Activated gamma-delta T cell treated with Interleukin-2 at 50 U/mL for 16 hours (primary cell): ENCODE results near the gene DNAJC22.
A peak's percentile ranks its signal among the peaks of the same experiment; 100 is the strongest.
"Not testable (repeated sequence)": the region's sequence is repeated elsewhere in the genome, so short reads cannot be mapped to it uniquely, and the experiment has no call there.

Experiments
- DNase-seq: peaks from one replicate; pipeline ENCODE4 v3.0.0-alpha.2; 2020

The DNAJC22 gene

DNA sequence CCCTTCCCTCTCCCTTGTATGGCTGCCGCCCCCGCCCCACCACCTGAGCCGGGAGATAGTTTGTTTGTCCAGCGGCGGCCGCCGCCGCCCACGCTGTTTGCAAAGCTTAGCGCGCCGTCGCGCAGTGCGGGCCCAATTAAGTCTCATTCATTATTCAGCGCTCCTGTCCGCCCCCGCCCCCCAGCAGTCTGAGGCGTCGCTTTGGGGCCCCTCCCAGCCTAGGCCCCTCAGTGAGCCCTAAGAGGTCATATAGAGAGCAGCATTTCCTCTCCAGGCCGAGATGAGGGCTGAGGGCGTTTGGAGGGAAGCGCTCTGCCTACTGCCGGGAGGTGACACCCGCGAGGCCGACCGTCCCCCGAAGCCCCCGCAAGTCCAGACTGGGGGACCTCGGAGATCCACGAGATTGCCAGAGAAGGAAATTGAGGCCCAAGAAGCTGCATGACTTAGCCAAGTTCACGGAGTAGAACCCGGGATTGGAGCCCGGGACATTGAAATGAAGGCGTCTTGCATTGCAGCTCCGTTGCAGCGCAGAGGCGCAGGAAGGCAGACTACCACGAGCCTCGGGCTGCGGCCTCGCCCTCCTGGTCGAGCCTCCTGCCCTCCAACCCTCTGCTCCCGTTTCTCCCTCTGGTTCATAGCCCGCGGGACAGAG, at the start of gene DNAJC22:
TSS of gene DNAJC22 (plus strand) at position 230 of the 652 bp plus-strand sequence. CDS start 1,985 bp downstream, outside the sequence.
- DNase-seq: no peak

DNA sequence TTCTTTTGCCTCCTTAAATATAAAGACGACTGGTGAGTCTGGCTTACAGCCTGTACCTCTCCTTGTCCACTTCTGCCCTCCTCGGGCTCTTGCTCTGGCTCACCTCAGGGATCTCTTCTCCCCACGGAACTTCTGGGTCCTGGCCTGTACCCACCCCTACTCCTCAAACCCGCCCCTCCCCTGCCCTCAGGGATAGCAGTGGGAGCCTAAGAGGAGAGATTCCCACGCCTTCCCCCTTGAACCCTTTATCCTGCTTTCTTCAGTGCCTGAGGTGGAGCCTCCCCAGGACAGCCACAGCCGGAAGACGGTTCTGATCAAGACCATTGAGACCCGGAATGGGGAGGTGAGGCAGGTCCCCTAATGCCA, 49.0 kb upstream of the DNAJC22 start:
- DNase-seq: no peak

DNA sequence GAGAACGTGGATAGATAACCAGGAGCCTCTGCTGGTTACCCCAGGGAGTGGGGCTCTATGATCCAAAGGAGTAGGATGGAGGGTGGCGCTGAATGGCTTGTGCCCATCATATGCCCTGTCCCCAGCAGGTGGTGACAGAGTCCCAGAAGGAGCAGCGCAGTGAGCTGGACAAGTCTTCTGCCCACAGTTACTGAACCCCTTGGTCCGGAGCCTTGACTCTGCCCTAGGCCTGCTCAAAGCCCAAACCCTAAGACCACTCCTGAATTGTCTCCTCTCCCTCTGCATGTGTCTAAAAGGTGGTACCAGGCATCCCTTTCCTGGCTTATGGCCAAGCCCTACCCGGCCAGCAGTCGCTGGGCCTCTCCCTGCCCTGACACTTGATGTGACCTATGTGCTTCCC, 48.5 kb upstream of the DNAJC22 start:
- DNase-seq: no peak

DNA sequence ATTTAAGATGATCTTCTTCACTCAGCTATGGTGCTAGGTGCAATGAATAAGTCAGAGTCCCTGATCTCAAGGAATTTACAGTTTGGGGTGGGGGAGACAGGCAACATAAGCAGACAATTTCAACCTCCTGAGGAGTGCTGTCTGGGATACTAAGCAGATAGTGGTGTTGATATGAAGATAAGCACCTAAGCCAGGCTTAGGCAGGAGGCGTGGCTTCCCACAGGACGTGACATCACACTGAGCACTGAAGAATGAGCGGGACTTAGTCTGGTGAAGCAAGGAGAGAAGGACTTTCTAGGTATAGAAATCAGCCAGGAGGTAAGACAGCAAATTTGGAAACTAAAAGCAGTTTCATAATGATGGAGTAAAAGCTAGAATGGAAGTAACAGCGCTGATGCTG, 44.9 kb upstream of the DNAJC22 start:
- no peak for DNase-seq

DNA sequence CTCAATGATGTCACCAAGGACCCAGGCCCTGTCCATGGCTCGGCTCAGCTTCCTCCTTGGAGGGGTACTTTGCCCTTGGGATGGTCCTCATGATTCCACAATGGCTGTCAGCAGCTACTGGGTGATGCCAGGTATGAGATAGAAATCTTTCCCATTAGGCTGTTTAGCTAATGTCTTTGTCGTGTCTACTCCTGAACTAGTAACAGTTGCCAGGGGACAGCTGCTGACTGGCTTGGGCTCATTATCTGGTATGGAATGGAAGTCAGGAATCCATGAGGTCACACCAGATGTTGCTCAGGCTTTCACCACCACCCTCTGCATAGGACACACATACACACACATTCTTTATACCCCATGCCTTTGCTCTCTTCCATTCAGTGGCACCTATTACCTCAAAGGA, 42.5 kb upstream of the DNAJC22 start:
- no peak for DNase-seq

DNA sequence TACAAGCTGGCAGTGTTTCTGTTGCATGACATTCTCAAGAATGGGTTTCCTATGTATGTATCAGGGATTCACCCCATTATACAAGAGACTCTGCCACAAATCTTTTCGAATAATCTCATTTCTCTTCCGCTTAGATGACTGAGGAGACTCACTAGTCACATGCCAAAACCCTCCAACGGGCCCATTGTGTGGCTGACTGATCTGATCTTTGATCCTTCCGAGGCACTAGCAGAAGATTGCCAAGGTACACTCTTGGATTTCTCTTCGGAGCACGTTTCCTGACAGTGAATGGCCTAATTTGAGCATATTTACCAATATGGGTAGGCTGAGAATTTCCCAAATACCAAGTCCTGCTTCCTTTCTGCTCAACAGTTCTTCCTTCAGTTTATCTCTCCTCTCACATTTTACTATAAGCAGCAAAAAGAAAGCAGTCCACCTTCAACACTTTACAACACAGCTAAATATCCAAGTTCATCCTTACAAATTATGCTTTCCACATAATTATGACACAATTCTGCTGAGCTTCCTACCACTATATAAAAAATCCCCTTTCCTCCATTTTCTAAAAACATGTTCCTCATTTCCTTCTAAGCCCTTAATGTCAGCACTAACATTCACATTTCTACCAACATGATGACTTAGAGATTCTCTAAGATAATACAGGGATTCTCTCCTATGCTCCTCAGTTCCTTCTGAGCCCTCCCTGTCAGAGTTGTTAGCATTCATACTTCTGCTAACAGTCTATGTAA, 40.8 kb upstream of the DNAJC22 start:
- no peak for DNase-seq

DNA sequence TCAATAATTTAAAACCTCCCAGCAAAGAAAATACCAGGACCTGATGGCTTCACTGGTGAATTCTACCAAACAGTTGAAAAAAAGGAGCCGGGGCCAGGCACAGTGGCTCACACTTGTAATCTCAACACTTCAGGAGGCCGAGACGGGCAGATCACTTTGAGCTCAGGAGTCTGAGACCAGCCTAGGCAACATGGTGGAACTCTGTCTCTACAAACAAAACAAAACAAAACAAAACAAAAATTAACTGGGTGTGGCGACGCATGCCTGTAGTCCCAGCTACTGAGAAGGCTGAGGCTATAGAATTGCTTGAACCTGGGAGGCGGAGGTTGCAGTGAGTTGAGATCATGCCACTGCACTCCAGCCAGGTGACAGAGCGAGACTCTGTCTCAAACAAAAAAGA, 37.3 kb upstream of the DNAJC22 start:
- no peak for DNase-seq

DNA sequence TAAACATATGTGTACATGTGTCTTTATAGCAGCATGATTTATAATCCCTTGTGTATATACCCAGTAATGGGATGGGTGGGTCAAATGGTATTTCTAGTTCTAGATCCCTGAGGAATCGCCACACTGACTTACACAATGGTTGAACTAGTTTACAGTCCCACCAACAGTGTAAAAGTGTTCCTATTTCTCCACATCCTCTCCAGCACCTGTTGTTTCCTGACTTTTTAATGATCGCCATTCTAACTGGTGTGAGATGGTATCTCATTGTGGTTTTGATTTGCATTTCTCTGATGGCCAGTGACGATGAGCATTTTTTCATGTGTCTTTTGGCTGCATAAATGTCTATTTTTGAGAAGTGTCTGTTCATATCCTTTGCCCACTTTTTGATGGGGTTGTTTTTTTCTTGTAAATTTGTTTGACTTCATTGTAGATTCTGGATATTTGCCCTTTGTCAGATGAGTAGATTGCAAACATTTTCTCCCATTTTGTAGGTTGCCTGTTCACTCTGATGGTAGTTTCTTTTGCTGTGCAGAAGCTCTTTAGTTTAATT, 36.2 kb upstream of the DNAJC22 start:
- DNase-seq: not testable (repeated sequence)

DNA sequence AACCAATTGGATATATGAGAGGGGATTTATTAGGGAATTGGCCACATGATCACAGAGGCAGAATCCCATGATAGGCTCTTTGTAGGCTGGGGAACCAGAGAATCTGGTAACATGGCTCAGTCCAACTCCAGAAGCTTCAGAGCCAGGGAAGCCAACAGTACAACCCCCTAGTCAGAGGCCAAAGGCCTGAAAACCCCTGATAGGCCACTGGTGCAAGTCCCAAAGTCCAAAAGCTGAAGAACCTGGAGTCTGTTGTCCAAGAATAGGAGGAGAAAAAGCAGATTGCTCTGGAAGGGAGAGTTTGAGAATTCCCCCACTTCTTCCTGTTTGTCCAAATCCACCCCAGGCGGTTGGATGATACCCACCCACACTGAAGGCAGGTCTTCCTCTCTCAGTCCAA, 31.9 kb upstream of the DNAJC22 start:
- no peak for DNase-seq

DNA sequence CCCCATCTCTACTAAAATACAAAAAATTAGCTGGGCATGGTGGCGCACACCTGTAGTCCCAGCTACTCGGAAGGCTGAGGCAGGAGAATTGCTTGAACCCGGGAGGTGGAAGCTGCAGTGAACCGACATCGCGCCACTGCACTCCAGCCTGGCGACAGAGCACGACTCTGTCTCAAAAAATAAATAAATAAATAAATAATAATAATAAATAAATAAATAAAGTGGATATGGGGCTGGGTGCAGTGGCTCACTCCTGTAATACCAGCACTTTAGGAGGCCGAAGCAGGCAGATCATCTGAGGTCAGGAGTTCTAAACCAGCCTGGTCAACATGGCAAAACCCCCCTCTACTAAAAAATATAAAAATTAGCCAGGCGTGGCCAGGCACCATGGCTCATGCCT, 29.6 kb upstream of the DNAJC22 start:
- not testable (repeated sequence) for DNase-seq

DNA sequence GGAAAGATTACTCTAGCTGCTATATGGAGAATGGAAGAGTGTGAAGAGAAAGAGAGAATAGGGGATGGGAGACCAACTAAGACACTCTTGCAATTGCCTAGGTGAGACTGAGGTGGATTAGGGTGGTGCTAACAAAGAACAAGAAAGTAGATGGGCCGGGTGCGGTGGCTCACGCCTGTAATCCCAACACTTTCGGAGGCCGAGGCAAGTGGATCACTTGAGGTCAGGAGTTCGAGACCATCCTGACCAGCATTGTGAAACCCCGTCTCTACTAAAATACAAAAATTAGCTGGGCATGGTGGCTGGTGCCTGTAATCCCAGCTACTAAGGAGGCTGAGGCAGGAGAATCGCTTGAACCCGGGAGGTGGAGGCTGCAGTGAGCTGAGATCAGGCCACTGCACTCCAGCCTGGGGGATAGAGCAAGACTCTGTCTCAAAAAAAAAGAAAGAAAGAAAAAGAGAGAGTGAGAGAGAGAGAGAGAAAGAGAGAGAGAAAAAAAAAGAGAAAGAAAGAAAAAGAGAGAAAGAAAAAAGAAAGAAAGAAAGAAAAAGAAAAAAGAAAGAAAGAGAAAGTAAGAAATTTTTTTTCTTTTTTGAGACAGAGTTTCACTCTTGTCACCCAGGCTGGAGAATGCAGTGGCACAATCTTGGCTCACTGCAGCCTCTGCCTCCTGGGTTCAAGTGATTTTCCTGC, 26.1 kb upstream of the DNAJC22 start:
- DNase-seq: not testable (repeated sequence)

DNA sequence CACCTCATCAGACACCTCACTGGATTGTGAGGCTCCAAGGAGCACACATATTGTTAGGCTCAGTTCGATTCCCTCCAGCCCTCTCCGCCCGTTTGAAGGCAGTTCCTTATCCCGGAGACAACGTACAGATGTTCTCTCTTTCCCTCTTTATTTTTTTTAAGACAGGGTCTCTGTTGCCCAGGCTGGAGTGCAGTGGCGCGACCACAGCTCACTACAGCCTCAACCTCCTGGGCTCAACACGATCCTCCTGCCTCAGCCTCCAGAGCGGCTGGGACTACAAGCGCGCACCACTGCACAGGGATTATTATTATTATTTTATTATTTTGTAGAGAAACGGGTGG, 24.4 kb upstream of the DNAJC22 start:
- DNase-seq: no peak

DNA sequence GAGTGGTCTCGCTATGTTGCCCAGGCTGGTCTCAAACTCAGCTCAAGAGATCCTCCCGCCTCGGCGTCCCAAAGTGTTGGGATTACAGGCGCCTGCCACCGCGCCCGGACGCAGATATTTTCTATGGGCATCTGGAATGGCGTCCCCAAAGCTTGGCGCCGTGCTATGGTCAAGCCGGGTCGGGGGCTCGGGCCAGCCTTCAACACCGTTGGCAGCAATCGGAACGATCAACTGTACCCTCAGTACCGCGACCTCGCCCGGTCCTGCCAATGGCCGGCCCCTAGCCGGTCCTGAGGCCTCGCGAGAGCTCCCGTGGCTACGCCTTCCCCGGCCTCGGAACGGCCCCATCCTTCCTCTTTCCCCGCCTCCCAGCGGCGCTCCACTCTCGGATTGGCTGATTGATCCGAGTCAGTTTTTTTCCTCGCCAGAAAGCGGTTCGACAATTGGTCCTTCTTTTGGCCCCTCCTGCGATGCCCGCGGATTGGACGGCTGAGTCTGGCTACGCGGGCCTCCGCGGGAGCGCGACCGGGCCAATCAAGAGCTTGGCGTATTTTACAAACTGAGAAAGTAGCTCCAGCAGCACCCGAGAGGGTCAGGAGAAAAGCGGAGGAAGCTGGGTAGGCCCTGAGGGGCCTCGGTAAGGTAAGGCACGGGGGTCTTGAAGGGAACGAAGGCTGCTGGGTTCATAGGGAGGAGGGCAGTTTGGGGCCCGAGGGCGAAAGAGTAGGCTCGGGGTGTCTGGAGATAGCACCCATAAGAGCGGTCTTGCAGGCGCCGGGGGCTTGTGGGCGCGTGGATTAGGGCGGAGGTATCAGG, 23.8 kb upstream of the DNAJC22 start, which contains the start of gene TROAP:
TSS of gene TROAP (plus strand) at position 548 of the 816 bp plus-strand sequence. CDS start 354 bp downstream, outside the sequence.
- DNase-seq: peak; percentile 96

DNA sequence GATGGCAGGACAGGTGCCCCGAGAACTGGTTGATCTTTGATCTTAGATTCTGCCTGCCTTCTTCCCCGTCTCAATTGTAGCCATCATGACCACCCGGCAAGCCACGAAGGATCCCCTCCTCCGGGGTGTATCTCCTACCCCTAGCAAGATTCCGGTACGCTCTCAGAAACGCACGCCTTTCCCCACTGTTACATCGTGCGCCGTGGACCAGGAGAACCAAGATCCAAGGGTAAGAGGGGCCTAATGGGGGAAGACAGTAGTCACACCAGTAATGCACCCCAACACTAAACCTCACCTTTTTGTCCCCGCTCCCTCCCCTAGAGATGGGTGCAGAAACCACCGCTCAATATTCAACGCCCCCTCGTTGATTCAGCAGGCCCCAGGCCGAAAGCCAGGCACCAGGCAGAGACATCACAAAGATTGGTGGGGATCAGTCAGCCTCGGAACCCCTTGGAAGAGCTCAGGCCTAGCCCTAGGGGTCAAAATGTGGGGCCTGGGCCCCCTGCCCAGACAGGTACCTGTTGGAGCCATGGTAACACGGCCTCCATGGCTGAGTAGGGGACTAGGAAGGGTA, 23.1 kb upstream of the DNAJC22 start:
- DNase-seq: no peak

DNA sequence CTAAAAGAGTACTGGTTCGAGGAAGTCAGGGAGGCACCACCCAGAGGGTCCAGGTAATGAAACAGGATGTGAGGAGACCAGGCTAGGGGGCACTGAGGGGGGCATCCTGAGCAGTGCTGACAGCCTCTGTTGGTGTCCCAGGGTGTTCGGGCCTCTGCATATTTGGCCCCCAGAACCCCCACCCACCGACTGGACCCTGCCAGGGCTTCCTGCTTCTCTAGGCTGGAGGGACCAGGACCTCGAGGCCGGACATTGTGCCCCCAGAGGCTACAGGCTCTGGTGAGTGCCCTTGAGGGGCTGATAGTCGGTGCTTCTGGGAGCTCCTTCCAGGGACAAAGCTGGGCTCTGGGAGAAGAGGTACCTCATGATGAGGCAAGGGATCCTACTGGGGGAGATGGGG, 21.1 kb upstream of the DNAJC22 start:
- DNase-seq: no peak

DNA sequence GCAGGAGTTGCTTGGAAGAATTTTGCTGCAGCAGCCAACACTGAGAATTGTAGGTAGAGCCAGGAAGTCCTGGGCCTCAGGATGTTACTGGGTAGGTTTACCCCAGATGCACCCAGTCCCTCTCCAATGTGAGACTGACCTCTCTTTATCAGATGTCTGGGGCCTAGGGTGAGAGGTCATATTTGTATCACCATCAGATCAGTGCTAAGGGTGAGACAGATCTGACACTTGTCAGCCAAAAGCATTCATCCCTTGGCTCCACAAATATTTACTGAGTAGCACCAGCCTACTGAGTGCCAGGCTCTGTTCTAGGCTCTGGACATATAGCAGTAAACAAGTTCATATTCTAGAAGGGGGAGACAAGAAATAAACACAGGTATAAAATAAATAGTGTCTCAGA, 19.3 kb upstream of the DNAJC22 start:
- no peak for DNase-seq

DNA sequence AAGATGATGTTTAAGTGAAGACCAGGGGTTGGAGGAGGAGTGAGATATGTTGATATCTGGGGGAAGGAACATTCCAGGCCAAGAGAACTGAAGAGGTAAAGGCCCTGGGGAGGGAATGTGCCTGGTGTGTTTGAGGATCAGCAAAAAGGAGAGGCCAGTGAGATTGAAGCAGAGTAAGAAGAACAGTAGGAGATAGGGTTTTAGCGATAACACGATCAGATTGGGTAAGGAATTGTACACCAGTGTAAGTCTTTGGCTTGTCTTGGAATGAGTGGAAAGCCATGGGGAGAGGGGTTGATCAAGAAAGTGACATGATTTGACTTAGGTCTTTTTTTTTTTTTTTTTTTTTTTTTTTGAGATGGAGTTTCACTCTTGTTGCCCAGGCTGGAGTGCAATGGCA, 18.8 kb upstream of the DNAJC22 start:
- DNase-seq: no peak

DNA sequence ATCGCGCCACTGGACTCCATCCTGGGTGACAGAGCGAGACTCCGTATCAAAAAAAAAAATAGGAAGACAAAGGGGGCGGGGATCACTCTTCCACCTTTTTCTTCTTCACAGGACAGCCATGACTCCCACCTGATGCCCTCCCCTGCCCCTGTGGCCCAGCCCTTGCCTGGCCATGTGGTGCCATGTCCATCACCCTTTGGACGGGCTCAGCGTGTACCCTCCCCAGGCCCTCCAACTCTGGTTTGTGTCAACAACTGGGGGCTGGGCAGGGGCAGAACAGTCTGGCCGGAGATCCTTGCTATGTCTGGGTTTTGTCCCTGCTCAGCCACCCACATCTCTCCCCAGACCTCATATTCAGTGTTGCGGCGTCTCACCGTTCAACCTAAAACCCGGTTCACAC, 17.9 kb upstream of the DNAJC22 start:
- no peak for DNase-seq

DNA sequence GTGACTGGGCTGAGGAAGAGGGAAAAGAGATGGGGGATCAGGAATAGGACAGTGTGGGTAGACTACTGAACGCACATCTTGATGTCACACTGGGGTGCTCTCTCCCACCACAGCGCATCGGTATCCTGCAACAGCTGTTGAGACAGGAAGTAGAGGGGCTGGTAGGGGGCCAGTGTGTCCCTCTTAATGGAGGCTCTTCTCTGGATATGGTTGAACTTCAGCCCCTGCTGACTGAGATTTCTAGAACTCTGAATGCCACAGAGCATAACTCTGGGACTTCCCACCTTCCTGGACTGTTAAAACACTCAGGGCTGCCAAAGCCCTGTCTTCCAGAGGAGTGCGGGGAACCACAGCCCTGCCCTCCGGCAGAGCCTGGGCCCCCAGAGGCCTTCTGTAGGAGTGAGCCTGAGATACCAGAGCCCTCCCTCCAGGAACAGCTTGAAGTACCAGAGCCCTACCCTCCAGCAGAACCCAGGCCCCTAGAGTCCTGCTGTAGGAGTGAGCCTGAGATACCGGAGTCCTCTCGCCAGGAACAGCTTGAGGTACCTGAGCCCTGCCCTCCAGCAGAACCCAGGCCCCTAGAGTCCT, 16.6 kb upstream of the DNAJC22 start:
- no peak for DNase-seq

DNA sequence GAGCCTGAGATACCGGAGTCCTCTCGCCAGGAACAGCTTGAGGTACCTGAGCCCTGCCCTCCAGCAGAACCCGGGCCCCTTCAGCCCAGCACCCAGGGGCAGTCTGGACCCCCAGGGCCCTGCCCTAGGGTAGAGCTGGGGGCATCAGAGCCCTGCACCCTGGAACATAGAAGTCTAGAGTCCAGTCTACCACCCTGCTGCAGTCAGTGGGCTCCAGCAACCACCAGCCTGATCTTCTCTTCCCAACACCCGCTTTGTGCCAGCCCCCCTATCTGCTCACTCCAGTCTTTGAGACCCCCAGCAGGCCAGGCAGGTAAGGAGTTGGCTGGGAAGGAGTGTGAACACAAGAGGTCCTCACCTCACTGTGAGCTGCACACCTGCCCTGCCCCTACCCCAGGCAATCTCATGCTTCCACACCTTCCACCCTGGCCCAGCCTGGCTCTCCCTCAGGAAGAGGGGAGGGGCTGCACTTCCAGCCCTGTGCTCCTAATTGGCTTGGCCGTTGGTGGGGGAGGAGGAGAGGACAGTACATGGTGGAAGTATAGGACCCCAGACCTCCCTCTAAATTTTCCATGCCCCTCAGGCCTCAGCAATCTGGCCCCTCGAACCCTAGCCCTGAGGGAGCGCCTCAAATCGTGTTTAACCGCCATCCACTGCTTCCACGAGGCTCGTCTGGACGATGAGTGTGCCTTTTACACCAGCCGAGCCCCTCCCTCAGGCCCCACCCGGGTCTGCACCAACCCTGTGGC, 15.9 kb upstream of the DNAJC22 start:
- DNase-seq: no peak
